Measurements from ENCODE around the gene KIAA1217. TPM values are rescaled to one million over a fixed set of nuclear protein-coding genes. Genes with fewer than 3 reads are reported as not detected.

Gene KIAA1217
- total RNA-seq, 1 experiment from 2014 or later, result 23.4 TPM

DNA sequence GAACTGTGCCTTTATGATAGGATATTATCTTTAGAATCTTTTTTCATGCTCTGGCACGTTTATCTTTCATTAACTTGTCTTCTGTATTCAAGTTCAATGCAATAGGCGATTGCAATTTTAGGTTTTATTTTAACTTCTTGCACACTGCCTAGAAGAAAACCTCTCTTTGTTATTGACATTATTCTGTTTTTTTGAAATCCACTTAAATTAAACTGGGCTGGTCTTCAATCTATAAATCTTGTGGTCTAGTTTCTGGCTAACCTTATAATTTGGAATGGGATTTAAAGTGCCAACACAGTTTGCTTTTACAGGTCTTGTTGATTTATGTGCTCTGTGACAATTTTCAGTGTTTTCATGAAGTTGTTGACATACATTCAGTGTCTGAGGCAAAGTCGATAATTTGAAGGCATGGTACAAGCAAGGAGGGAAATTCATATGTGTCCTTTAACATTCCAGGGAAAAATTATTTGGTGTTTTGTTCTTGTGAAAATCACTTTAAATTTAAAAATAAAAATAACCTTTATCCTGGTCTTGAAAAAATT, 240.9 kb downstream of the KIAA1217 start (continued):
- no peak for TF ChIP-seq CREB1 (CRISPR knock-in tag; IDR thresholded peaks at IDR 0.05)
- TF ChIP-seq, protein P1, sequence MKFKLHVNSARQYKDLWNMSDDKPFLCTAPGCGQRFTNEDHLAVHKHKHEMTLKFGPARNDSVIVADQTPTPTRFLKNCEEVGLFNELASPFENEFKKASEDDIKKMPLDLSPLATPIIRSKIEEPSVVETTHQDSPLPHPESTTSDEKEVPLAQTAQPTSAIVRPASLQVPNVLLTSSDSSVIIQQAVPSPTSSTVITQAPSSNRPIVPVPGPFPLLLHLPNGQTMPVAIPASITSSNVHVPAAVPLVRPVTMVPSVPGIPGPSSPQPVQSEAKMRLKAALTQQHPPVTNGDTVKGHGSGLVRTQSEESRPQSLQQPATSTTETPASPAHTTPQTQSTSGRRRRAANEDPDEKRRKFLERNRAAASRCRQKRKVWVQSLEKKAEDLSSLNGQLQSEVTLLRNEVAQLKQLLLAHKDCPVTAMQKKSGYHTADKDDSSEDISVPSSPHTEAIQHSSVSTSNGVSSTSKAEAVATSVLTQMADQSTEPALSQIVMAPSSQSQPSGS (CRISPR knock-in tag; IDR thresholded peaks at IDR 0.05; ENCODE audit: borderline replicate concordance, low read depth), result no peak
- TF ChIP-seq RORB (CRISPR knock-in tag; IDR thresholded peaks at IDR 0.05), result no peak
- TF ChIP-seq, protein P2, sequence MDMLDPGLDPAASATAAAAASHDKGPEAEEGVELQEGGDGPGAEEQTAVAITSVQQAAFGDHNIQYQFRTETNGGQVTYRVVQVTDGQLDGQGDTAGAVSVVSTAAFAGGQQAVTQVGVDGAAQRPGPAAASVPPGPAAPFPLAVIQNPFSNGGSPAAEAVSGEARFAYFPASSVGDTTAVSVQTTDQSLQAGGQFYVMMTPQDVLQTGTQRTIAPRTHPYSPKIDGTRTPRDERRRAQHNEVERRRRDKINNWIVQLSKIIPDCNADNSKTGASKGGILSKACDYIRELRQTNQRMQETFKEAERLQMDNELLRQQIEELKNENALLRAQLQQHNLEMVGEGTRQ (CRISPR knock-in tag; IDR thresholded peaks at IDR 0.05), result no peak
- no peak for TF ChIP-seq JUN (CRISPR knock-in tag; IDR thresholded peaks at IDR 0.05)

DNA sequence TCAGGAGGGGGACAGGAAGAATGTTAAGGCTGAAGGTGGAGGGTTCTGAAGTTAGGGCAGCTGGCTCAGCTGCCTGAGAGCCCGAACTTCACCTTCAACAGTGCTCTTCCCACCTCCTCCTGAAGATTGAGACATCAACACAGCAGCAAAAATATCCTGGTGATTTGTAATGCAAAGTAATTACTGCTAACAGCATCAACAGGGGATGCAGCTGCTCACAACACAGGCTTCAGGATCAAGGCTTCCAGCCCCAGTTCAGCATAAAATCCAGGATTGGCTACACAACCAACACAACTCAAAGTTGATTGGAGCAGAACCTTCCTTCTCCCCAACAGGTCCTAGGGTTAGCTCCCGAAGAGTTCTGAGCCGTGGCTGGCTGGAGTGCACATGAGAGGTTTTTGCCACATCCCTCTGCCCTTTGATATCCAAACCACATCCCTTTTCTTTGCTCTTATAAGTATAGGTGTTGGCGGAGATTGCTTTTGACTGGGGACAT, 242.4 kb downstream of the KIAA1217 start:
- Mint-ChIP-seq H3K4me1 (peaks cover 43% of the 10 kb centered on the region), H3K27me3 (ENCODE audit: low read depth) (peaks cover 3% of the 10 kb centered on the region; the same call in 1 of the 2 replicates), H3K36me3 (no peaks in the 10 kb centered on the region), H3K9me3 (no peaks in the 10 kb centered on the region), H3K4me3 (no peak overlapping the region), H3K27ac (no peak overlapping the region)
- CTCF ChIA-PET, result interaction anchor here (1.1 to 1.3 kb wide), 2 partner anchors 62 to 101 kb away, joined by 3 to 5 read pairs; no protein-coding TSS in a partner anchor
- DNase-seq (ENCODE audit: low spot score), result no peak
- POLR2A ChIA-PET, result no interaction called here
- ATAC-seq, result peak; percentile 86
- no peak for TF ChIP-seq RELA (CRISPR knock-in tag; IDR thresholded peaks at IDR 0.05; ENCODE audit: borderline replicate concordance)
- no peak for TF ChIP-seq NR1H2 (CRISPR knock-in tag; IDR thresholded peaks at IDR 0.05)
- no peak for TF ChIP-seq NFATC4 (CRISPR knock-in tag; IDR thresholded peaks at IDR 0.05)
- no peak for TF ChIP-seq GRHL2 (CRISPR knock-in tag; IDR thresholded peaks at IDR 0.05; ENCODE audit: insufficient replicate concordance, severe bottlenecking)
- no peak for TF ChIP-seq FOXJ3 (CRISPR knock-in tag; IDR thresholded peaks at IDR 0.05; ENCODE audit: borderline replicate concordance)
- TF ChIP-seq, protein P3, sequence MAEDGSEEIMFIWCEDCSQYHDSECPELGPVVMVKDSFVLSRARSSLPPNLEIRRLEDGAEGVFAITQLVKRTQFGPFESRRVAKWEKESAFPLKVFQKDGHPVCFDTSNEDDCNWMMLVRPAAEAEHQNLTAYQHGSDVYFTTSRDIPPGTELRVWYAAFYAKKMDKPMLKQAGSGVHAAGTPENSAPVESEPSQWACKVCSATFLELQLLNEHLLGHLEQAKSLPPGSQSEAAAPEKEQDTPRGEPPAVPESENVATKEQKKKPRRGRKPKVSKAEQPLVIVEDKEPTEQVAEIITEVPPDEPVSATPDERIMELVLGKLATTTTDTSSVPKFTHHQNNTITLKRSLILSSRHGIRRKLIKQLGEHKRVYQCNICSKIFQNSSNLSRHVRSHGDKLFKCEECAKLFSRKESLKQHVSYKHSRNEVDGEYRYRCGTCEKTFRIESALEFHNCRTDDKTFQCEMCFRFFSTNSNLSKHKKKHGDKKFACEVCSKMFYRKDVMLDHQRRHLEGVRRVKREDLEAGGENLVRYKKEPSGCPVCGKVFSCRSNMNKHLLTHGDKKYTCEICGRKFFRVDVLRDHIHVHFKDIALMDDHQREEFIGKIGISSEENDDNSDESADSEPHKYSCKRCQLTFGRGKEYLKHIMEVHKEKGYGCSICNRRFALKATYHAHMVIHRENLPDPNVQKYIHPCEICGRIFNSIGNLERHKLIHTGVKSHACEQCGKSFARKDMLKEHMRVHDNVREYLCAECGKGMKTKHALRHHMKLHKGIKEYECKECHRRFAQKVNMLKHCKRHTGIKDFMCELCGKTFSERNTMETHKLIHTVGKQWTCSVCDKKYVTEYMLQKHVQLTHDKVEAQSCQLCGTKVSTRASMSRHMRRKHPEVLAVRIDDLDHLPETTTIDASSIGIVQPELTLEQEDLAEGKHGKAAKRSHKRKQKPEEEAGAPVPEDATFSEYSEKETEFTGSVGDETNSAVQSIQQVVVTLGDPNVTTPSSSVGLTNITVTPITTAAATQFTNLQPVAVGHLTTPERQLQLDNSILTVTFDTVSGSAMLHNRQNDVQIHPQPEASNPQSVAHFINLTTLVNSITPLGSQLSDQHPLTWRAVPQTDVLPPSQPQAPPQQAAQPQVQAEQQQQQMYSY (CRISPR knock-in tag; IDR thresholded peaks at IDR 0.05), result no peak

DNA sequence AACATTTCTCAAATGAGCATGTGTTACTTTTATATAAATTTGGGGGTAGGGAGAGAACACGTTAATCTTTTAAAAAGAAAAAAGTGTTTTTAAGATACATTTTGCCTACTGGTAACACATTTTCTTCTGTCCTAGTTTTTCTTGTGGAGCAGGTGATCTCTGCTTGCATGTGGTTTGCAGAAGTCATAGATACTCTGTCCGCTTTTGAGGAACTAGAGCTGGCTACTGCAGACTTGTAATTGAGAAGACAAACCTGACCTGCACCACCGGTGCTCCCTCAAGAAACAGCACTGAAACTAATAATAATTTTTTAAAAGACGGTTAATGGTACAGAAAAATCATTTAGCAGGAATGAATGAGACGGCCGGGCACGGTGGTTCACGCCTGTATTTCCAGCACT, 243.1 kb downstream of the KIAA1217 start:
- ChIA-PET POLR2A (no interaction called here), CTCF (interaction anchor here (1.1 to 1.3 kb wide), 2 partner anchors 61 to 100 kb away, joined by 3 to 5 read pairs; no protein-coding TSS in a partner anchor)
- DNase-seq (ENCODE audit: low spot score), result no peak
- Mint-ChIP-seq H3K4me3 (no peak overlapping the region), H3K9me3 (no peaks in the 10 kb centered on the region), H3K36me3 (no peaks in the 10 kb centered on the region), H3K27ac (no peak overlapping the region), H3K4me1 (peaks cover 45% of the 10 kb centered on the region), H3K27me3 (ENCODE audit: low read depth) (peaks cover 3% of the 10 kb centered on the region; the same call in 1 of the 2 replicates)
- no peak for ATAC-seq
- TF ChIP-seq FOXK1 (CRISPR knock-in tag; IDR thresholded peaks at IDR 0.05), result no peak
- TF ChIP-seq NFYB (CRISPR knock-in tag; conservative IDR thresholded peaks at IDR 0.05; ENCODE audit: low read depth), result no peak
- TF ChIP-seq CREM (CRISPR knock-in tag; IDR thresholded peaks at IDR 0.05), result no peak
- TF ChIP-seq TP53 (CRISPR knock-in tag; IDR thresholded peaks at IDR 0.05), result no peak
- TF ChIP-seq HMGA2 (CRISPR knock-in tag; IDR thresholded peaks at IDR 0.05), result no peak
- no peak for TF ChIP-seq JUN (CRISPR knock-in tag; IDR thresholded peaks at IDR 0.05)
- TF ChIP-seq, protein P4, sequence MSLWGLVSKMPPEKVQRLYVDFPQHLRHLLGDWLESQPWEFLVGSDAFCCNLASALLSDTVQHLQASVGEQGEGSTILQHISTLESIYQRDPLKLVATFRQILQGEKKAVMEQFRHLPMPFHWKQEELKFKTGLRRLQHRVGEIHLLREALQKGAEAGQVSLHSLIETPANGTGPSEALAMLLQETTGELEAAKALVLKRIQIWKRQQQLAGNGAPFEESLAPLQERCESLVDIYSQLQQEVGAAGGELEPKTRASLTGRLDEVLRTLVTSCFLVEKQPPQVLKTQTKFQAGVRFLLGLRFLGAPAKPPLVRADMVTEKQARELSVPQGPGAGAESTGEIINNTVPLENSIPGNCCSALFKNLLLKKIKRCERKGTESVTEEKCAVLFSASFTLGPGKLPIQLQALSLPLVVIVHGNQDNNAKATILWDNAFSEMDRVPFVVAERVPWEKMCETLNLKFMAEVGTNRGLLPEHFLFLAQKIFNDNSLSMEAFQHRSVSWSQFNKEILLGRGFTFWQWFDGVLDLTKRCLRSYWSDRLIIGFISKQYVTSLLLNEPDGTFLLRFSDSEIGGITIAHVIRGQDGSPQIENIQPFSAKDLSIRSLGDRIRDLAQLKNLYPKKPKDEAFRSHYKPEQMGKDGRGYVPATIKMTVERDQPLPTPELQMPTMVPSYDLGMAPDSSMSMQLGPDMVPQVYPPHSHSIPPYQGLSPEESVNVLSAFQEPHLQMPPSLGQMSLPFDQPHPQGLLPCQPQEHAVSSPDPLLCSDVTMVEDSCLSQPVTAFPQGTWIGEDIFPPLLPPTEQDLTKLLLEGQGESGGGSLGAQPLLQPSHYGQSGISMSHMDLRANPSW (CRISPR knock-in tag; conservative IDR thresholded peaks at IDR 0.05; ENCODE audit: low read depth), result no peak
- TF ChIP-seq ZNF671 (CRISPR knock-in tag; IDR thresholded peaks at IDR 0.05), result no peak
- TF ChIP-seq, protein P5, sequence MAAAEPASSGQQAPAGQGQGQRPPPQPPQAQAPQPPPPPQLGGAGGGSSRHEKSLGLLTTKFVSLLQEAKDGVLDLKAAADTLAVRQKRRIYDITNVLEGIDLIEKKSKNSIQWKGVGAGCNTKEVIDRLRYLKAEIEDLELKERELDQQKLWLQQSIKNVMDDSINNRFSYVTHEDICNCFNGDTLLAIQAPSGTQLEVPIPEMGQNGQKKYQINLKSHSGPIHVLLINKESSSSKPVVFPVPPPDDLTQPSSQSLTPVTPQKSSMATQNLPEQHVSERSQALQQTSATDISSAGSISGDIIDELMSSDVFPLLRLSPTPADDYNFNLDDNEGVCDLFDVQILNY (CRISPR knock-in tag; IDR thresholded peaks at IDR 0.05), result no peak
- TF ChIP-seq GTF2I (CRISPR knock-in tag; conservative IDR thresholded peaks at IDR 0.05), result no peak
- TF ChIP-seq FOXJ3 (CRISPR knock-in tag; IDR thresholded peaks at IDR 0.05; ENCODE audit: borderline replicate concordance), result no peak
- no peak for TF ChIP-seq ZNF396 (CRISPR knock-in tag; IDR thresholded peaks at IDR 0.05; ENCODE audit: borderline replicate concordance)
- TF ChIP-seq TEAD4 (CRISPR knock-in tag; IDR thresholded peaks at IDR 0.05), result no peak
- TF ChIP-seq, protein P6, sequence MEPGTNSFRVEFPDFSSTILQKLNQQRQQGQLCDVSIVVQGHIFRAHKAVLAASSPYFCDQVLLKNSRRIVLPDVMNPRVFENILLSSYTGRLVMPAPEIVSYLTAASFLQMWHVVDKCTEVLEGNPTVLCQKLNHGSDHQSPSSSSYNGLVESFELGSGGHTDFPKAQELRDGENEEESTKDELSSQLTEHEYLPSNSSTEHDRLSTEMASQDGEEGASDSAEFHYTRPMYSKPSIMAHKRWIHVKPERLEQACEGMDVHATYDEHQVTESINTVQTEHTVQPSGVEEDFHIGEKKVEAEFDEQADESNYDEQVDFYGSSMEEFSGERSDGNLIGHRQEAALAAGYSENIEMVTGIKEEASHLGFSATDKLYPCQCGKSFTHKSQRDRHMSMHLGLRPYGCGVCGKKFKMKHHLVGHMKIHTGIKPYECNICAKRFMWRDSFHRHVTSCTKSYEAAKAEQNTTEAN (CRISPR knock-in tag; IDR thresholded peaks at IDR 0.05), result no peak
